Activated effector memory CD4-positive, alpha-beta T cell treated with Interleukin-2 at 50 U/mL for 16 hours (primary cell): Measurements from ENCODE around the gene PATJ.

Experiments
- DNase-seq: peaks from one replicate; pipeline ENCODE4 v3.0.0-alpha.2; 2020

PATJ gene

DNA sequence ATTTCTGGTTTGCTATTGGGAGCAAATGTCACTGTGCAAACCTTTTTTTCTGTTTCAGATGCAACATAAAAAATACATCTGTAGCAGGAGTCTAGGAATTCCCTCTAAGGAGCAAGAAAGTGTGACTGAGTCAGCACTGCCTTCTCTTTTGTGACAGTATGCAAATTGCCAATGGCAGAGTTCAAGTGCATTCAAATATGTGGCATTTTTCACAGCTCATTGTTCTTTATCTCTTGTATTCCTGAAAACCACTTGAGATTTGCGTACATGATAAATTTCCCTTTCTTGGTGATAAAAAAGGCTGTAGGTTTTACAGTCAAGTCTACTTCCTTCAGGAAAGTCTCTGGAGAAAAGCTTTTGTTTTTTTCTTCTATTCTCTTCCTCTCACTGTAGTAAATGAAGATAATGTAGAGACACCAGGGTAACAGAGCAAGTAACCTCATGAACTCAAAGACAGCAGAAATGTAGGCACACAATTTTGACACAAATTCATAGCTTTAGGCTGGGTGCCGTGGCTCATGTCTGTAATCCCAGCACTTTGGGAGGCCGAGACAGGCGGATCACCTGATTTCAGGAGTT is 322.6 kb downstream of the PATJ start:
- no peak for DNase-seq

DNA sequence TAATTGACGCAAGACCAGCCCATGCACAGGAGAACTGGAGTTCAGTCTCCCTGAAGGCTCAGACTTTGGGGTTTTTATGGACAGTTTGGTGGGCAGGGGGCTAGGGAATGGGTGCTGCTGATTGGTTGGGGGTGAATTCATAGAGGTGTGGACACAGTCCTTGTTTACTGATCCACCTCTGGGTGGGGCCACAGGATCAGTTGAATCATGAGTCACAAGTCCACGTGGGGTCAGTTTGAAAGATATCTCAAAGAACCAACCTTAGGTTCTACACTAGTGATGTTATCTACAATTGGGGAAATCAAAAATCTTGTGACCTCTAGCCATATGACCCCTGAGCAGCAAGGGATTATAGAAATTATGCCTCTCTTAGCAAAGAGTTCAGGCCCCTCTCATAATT is 324.4 kb downstream of the PATJ start:
- DNase-seq = no peak

DNA sequence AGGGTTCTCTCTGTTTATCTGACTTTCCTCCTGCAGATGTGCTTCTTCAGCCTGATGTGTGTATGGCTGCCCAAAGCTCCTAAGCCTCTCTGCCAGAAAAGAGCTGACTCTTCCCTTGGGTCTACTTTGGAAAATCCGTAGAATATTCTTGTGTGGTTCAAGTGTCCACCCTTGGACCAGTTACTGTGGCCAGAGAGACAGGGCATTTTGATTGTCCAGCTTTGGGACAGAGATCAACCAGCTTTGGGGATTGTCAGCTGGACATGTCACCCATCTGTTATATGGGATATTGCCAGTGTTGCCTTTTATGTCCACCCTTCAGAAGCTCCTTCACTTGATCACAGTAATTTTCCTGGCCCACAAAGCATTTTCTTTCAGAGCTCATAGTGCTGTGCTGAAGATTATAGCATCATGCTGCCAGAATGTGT is 326.1 kb downstream of the PATJ start:
- no peak for DNase-seq

DNA sequence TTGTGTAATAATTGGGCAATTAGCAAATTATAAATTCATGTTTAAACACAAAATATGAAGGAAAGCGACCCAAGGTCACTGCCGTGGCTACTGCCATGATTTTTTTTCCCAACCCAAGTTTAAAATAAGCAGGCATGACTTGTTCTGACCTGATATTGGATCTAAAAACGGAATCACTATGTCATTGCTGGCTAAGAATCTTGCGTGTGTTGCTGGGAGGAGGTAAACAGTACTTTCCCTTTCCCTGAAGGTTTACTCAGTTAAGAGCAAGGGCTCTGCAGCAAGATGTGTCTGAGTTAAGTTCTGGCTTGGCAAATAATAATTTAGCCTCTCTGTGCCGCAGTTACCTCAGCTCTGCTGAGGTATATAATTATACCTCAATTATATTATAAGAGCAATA is 326.7 kb downstream of the PATJ start:
- DNase-seq = no peak

DNA sequence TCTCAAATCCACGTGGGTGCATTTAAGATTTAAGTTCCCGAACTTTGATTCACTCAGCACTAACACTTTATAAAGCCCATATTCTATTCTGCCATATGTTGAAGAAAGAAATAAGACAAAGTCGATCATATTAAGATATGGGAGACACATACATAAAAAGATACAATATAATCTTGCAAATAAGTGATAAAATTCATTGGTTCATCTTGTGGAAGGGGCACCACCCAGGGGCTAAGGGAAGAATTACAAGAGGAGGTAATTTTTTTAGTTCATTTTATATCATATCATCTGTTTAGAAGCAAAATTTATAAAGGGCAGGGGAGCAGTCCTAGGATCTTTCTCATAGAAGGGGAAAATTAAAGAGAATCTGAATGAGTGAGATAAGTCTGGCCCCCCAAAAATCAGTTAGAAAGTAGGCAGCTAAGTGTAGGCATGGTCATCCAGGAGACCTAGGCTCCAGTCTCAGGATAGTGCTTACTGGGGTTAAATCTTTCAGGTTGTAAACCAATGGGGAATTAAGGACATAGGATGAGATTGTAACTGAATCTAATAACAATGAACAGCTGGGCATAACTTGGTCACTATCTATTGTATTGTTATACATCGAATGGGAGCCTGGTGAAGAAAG is 328.2 kb downstream of the PATJ start:
- no peak for DNase-seq

DNA sequence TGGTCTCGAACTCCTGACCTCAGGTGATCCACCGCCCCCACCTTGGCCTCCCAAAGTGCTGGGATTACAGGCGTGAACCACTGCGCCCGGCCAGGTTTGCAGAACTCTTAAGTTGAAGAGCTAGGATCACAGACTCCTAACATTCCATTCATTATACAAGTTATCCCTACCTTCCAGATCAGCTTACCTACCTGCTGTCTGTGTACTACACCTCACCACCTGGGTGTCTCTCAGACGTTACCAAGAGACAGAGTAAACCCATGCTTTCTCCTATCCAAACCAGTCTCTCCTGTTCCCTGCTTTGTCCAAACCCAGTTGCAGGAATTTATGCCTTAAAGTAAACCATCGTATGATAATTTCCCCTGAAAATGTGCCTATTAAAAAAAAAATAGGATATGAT is 329.4 kb downstream of the PATJ start:
- DNase-seq = no peak

DNA sequence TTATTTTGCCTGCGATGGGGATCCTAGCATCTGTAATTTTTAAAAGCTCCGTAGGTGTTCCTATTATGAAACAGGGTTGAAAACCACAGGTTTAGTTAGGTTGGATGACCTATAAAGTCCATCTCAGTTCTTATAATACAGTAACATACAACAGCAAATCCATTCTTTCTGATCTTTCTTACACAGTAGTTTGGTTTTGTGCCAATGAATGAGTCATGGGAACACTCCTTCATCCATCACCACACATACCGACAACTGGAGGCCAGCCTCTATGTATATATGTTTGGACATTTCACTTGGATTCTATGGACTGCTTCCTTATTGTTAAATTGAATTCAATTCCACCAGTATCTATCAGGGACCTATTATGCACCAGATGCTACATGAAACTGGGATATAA is 334.0 kb downstream of the PATJ start:
- no peak for DNase-seq

DNA sequence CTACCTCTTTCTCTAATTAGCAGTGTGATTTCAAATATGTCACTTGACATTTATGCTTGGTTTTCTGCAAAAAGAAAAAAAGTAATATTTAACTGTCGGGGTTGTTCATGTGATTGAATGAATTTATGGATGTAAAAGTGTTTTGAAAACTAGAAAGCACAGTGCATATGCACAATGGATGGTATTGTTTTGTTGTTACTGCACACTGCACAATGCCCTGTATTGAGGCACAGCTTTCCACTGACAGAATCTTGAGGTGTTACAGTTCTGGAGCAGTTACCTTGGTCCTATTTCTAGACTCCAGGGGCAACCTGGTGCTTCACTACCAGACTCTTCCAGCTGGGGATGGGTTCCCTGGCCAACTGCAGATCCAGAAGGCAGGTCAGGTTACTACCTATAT is 335.5 kb downstream of the PATJ start:
- DNase-seq = no peak

DNA sequence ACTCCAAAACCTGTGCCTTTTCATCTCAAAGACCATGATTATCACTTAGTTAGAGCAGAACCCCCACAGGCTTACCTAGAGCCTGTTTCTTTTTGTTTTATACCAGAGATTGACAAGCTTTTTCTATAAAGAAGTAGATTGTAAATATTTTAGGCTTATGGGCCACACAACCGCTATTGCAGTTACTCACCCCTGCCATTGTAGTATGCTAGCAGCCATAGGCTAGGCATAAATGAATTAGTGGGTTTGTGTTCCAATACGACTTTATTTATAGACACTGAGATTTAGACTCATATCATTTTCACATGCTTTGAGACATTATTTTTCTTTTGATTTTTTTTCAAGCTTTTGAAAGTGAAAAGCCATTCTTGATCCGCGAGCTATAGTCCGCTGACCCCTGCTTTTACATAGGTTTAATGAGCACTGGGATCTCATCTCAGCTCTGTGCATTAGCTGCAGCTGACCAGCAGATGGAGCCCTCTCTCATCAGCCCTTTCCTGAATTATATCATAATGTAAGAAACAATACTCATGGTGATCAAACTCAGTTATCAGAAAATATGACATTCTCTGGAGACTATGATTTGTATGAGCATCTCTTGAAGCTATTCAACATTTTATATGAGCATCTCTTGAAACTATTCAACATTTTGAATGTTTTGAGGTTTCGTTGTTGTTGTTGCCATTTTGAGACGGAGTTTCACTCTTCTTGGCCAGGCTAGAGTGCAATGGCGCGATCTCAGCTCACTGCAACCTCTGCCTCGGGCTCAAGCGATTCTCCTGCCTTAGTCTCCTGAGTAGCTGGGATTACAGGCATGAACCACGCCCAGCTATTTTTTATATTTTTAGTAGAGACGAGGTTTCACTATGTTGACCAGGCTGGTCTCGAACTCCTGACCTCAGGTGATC is 340.4 kb downstream of the PATJ start:
- DNase-seq = peak; percentile 3

DNA sequence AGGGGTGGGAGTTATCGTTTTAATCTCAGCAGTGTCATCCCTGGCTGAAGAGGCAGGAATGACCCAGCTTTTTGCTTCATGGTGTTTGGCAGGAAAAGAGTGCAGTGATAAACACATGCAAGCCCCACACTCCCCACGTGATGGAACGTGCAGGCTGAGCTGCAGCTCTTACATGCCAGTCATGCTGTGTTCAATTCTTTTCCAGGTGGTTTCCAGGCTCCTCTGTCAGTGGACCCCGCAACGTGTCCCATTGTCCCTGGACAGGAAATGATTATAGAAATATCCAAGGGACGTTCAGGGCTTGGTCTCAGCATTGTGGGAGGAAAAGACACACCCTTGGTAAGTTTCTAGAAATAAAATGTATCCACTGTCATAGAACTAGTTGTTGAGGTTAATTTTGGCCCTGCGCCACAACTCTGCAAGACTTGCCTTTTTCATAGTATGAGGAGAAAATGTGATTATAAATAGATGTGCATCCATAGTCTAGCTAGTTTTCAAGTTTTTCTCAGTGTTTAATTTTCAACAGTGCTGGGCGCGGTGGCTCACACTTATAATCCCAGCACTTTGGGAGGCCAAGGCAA is 342.1 kb downstream of the PATJ start:
- DNase-seq = no peak

DNA sequence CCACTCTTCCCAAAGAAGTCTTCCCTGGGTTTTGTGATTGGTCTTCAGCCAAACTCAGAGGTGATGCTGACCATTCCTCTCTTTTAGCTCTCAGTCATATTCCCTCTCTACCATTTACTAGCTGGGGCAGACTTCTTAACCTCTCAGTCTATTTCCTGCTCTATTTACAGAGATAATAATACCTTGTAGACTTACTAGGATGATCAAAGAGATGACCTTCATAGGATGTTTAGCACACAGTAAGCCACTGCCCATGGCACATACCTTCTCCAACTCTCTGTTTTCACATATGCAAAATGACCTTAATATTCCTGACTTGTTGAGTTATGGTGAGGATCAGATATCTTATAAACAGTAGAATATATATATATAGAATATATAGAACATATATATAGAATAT is 346.2 kb downstream of the PATJ start:
- DNase-seq = no peak

DNA sequence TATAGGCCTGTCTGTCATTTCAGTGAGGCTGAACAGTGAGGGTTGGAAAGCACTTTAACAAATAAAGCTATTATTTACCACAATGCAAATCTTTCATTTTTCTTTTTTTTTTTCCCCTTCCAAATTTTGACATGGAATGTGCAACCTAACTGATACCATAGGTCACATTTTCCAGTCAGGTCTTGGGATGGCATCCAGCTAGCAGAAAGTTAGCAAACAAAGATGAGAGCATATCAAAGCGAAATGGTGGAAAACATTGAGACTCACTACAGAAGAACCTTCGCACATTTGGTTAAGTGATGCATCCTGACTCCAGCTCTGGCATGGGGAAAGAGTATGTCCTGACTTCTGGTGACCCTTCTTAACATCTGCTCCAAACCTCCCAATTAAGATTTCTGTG is 347.3 kb downstream of the PATJ start:
- no peak for DNase-seq

DNA sequence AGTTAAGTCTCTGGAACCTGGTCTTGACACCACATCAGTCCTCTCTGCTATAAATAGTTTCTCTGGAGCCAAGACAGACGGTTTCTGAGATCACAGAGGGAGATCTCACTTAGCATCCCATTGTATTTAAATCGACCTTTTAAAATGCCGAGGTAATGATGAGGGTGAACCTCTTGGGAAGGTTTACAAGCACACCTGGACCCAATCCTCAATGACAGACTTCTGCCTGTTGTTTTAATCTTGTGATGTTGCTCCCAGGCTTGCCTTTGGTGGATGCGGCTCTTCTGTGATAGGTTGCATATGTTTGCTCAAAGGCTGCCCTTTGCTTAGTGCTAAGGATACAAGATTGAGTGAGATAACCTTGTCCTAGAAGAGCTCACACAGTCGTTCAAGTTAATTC is 347.7 kb downstream of the PATJ start:
- DNase-seq = no peak

DNA sequence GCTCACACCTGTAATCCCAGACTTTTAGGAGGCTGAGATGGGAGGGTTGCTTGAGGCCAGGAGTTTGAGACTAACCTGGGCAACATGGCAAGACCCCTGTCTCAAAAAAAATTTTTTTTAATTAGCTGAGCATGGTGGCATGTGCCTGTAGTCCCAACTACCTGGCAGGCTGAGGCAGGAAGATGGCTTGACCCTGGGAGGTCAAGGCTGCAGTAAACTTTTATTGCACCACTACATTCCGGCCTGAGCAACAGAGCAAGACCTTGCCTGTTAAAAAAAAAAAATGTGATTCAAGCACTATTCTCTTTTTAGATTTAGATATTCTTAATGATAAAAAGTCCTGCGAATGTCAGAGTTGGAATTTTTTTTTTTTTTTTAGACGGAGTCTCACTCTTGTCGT is 349.8 kb downstream of the PATJ start:
- no peak for DNase-seq

DNA sequence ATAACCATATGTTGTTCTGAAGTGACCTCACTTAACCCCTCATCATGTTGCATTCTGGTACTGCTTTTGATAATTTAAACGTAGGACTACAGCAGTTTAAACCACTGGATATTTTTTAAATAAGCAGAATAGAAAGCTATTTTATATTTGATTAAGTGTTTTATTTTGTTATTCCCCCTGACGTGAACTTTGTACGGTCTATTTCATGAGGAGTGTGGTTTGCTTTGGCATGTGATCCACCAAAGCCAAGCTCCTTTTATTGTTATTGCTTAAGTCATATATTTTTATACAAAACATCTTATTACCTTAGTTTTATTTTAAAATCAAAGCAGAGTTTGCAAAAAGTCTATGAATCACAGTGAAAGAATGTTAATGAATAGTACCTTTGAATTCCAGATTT is 351.0 kb downstream of the PATJ start:
- no peak for DNase-seq

DNA sequence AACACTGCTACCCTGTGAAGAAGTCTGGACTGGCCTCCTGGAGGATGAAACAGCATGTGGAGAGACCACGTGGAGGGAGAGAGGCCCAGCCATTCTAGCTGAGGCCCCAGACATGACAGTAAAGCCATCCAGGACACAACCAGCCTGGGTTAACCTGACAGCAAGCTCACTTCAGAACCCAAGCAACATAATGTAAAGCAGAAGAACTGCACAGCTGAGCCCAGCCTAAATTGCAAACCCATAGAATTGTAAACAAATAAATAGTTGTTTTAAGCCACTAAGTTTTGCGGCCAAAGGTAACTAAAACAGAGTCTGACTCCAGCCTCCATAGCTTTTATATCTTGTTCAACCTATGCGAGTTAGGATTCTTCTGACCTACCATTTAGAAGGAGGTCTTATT is 355.2 kb downstream of the PATJ start:
- DNase-seq = no peak

DNA sequence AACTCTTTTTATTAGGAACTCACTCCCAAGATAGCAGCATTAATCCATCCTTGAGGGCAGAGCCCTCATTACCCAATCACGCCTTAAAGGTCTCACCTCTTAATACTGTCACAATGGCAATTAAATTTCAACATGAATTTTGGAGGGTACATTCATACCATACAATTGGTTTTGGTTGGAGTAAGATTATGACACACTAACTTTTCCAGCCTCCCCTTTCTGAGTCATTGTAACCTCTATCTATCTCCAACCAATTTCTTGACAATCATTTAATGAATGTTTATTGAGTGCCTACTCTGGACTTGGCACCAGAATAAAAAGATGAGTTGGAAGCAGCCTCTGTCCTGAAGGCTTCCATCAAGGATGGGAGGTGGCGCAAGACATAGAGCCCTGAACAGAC is 358.2 kb downstream of the PATJ start:
- DNase-seq = no peak

DNA sequence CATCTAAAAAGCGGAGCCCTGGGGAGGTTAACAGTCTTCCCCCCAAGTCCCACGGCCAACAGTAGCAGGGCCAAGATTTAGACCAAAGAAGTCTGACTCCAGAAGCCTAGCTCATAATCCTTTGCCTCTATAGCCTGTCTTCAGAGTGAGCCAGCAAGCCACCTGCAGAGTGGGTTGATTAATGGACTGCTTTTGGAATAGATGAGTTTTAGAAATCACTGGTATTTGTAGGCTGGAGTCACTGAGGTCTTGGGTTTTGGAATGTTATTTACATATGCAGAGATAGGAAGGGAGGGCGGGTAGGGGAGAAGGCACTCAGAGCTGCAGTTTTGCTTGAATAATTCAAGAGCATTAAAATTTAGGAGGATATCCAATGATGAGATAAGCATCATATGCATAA is 361.6 kb downstream of the PATJ start:
- DNase-seq = no peak

DNA sequence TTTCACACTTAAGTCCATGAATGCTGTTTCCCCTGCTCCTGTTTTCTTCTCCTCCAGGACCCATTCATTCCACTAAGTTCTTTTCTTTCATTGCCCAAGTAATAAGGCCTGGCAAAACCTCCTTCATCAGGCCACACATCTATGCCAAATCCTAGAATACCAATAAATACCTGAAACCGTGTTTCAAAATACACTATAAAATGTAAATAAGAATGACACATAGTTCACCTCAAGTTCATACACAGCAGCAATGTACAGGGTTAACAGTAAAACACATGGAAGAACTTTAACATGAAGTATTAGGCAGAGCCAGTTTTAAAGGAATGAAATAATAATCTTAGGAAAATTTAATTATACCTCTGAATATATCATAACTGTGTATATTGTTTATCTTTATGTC is 365.6 kb downstream of the PATJ start:
- DNase-seq = no peak

DNA sequence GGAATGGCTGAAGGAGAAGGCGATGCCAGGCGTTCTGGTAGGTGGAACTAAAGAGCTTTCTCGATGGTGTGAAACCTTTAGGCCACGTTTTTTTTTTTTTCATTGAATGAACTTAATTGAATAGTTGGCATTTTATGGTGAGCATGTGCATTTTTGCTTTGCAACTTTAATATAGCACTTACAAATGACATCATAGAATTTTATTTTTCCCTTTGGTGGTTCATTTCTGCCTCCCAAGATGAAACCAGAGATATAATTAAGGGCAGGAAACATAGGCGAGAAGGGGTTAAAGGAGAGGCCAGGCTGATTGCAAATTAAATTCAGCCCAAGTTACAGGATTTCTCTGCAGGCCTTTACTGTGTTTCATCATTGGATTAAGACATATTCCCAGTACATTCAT is 366.8 kb downstream of the PATJ start:
- no peak for DNase-seq

DNA sequence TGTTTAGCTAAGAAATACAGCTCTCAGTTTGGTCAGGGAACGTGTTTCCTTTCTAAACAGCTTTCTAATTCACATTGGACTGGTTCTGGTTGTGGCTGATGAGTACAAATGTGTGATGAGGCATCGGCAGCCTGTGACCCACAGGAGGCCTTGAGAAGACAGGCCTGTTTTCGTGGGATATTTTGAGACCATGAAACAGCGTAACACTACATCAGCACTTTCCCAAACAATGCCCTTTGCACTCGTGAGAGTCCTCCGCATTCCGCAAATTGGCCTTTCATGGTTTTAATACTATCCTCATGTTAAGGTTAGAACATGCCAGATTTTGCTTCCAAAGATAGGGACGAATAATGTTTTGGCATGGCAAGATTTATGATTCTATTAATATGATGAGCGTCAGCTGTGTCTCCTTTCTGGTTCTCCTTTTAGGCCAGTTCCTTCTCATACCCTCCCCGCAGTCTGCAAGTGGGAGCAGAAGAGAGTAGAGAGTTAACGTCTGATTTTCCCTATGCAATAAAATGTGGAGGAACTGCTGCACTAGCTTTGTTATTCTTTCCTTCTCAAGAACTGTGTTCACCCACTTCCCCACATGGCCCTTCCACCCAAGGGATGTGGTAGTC is 368.0 kb downstream of the PATJ start:
- DNase-seq = no peak

DNA sequence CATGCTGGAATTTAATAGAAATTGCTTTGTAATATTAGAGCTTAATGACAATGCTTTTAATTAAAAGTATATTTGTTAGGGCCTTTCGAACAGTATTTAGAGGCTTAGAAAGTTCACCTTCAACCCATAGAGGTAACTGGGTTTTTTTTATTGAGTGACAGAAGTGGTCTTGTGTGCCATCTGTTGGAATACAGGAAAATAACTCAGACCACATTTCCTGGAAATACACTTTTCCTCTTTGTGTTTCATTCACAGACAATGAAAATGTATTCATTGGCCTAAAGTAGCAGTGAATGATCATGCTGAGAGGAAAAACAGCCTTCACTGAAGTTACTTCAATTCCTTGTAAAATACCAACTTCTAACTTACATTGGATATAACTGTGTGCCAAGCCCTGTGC is 368.8 kb downstream of the PATJ start:
- no peak for DNase-seq

DNA sequence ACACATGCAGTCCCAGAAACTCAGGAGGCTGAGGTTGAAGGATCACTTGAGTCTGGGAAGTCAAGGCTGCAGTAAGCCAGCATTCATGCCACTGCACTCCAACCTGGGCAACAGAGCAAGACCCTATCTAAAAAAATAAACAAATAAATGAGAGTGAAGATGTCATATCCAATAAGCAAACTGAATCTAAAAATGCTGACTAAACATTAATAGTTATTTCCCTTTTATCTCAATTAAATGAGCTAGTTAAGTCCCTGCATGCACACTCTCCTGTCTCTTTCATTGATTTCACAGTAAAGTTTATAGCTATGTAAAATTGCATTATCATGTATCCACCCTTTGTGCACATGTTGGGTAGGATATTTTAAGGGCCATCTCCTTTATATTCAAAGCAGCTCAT is 371.2 kb downstream of the PATJ start:
- no peak for DNase-seq
